ENCODE data around the gene MRRF. TPM values are rescaled to one million over a fixed set of nuclear protein-coding genes. Genes with fewer than 3 reads are reported as not detected.

The MRRF gene
- total RNA-seq, 4 donors from 2014 or later: 22.7 to 39.4 (median 38.2) TPM

DNA sequence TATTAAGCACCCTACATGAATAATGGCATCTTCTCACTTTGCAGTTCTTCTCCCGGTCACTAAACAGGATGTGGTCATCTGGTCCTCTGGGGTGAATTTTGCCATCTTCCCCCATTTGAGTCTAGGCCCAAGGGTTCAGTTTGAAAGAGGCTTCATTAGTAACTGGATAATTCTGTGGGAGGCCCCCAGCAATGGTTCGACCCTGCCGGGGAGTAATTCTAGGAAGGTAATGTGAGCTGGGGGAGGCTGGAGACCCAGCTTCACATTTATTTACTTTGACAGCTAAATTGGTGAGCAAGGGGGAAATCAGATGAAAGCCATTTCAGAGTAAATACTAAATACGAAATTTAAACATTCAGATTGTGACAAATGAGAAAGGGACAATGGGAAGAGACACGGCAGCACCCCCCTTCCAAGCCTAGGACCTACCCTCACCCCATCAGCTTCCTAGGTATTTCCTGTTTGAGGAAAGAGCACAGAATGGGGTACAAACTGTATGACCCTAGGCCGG, 31.8 kb upstream of the MRRF start:
- Histone ChIP-seq H3K4me3 (no peak overlapping the region), H3K9me3 (no peaks in the 10 kb centered on the region), H3K36me3 (no peaks in the 10 kb centered on the region), H3K27me3 (peaks cover 4 to 50% of the 10 kb centered on the region in 2 donors), H3K4me1 (peaks cover 0 to 14% (median 7%) of the 10 kb centered on the region in 4 donors), H3K27ac (no peak overlapping the region)
- no peak for TF ChIP-seq EP300 (IDR thresholded peaks at IDR 0.05)
- TF ChIP-seq POLR2A (IDR thresholded peaks at IDR 0.05): no peak
- TF ChIP-seq, protein P1, sequence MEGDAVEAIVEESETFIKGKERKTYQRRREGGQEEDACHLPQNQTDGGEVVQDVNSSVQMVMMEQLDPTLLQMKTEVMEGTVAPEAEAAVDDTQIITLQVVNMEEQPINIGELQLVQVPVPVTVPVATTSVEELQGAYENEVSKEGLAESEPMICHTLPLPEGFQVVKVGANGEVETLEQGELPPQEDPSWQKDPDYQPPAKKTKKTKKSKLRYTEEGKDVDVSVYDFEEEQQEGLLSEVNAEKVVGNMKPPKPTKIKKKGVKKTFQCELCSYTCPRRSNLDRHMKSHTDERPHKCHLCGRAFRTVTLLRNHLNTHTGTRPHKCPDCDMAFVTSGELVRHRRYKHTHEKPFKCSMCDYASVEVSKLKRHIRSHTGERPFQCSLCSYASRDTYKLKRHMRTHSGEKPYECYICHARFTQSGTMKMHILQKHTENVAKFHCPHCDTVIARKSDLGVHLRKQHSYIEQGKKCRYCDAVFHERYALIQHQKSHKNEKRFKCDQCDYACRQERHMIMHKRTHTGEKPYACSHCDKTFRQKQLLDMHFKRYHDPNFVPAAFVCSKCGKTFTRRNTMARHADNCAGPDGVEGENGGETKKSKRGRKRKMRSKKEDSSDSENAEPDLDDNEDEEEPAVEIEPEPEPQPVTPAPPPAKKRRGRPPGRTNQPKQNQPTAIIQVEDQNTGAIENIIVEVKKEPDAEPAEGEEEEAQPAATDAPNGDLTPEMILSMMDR (IDR thresholded peaks at IDR 0.05): no peak
- no peak for DNase-seq (ENCODE audit: low spot score in 2 of 2)
- 60 to 64% methylated on average over 6 of the region's 6 CpGs for WGBS, 2 donors

- TF ChIP-seq EP300 (IDR thresholded peaks at IDR 0.05) (no peak), POLR2A (IDR thresholded peaks at IDR 0.05) (no peak)
- TF ChIP-seq, protein P1 (IDR thresholded peaks at IDR 0.05): no peak
- Histone ChIP-seq H3K4me1 (peaks cover 0 to under 1% (median 0%) of the 10 kb centered on the region in 4 donors), H3K27ac (no peak overlapping the region), H3K36me3 (peaks cover 0 to 10% (median 0%) of the 10 kb centered on the region in 3 donors), H3K27me3 (peaks cover 4 to 39% of the 10 kb centered on the region in 2 donors), H3K9me3 (no peaks in the 10 kb centered on the region), H3K4me3 (no peak overlapping the region)
- no peak for DNase-seq (ENCODE audit: low spot score in 2 of 2)
- 86% methylated on average over 7 of the region's 7 CpGs for WGBS, 2 donors
Measured at GRCh38 chr9:122234022-122234748, 30.5 kb upstream of the MRRF start.

DNA sequence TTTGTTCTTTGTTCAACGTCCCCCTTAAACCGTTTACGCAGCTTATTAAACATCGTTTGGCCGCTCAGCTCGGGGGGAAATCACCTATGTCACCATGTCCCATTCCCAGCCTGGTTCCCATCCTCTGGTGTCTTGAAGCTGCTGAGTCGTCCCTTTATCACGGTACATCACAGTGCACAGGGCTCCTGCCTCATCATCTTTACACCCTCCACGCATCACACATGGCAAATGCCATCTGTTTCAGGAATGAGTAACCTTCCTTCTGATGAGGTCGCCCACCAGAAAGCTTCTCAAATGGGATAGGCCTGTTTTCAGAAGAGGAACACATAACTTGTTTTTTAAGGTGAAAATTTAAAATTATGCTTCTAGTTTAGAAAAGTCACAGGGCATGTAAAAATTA, 28.0 kb upstream of the MRRF start:
- Histone ChIP-seq H3K27ac (no peak overlapping the region), H3K36me3 (peaks cover 0 to 35% (median 6%) of the 10 kb centered on the region in 3 donors), H3K4me3 (no peak overlapping the region), H3K27me3 (peaks cover 0 to 14% of the 10 kb centered on the region in 2 donors), H3K9me3 (no peaks in the 10 kb centered on the region), H3K4me1 (no peaks in the 10 kb centered on the region)
- no peak for DNase-seq (ENCODE audit: low spot score in 2 of 2)
- 76 to 78% methylated on average over 10 of the region's 10 CpGs for WGBS, 2 donors
- TF ChIP-seq, protein P1 (IDR thresholded peaks at IDR 0.05): no peak

GRCh38 chr9:122239722-122240121, 25.0 kb upstream of the MRRF start:
- WGBS, 2 donors: 81 to 85% methylated on average over 5 of the region's 5 CpGs
- DNase-seq (ENCODE audit: low spot score in 2 of 2): no peak

GRCh38 chr9:122244349-122244748, 20.3 kb upstream of the MRRF start:
- 72 to 83% methylated on average over 3 of the region's 3 CpGs for WGBS, 2 donors
- no peak overlapping the region for H3K4me3 ChIP-seq
- H3K36me3 ChIP-seq: peaks cover 0 to 99% (median 34%) of the 10 kb centered on the region in 3 donors
- DNase-seq (ENCODE audit: low spot score in 2 of 2): no peak
- no peaks in the 10 kb centered on the region for H3K4me1 ChIP-seq
- no peaks in the 10 kb centered on the region for H3K9me3 ChIP-seq
- no peaks in the 10 kb centered on the region for H3K27me3 ChIP-seq
- TF ChIP-seq POLR2A (IDR thresholded peaks at IDR 0.05) (no peak), EP300 (IDR thresholded peaks at IDR 0.05) (no peak)
- TF ChIP-seq, protein P1 (IDR thresholded peaks at IDR 0.05): no peak
- no peak overlapping the region for H3K27ac ChIP-seq

More at GRCh38 chr9:122239722-122240121, 25.0 kb upstream of the MRRF start:
- TF ChIP-seq, protein P1 (IDR thresholded peaks at IDR 0.05): no peak
- TF ChIP-seq EP300 (IDR thresholded peaks at IDR 0.05) (no peak), POLR2A (IDR thresholded peaks at IDR 0.05) (no peak)
- H3K36me3 ChIP-seq: peaks cover 0 to 66% (median 23%) of the 10 kb centered on the region in 3 donors
- H3K4me1 ChIP-seq: no peaks in the 10 kb centered on the region
- no peaks in the 10 kb centered on the region for H3K27me3 ChIP-seq
- H3K4me3 ChIP-seq: no peak overlapping the region
- no peak overlapping the region for H3K27ac ChIP-seq
- H3K9me3 ChIP-seq: no peaks in the 10 kb centered on the region

Data from tibial nerve (tissue), 4 donors.